Jurkat, Clone E6-1 (cell line): ENCODE measurements around the gene ZNF423.

Experiments
- DNase-seq: peaks from one replicate; pipeline ENCODE4 v3.0.0-alpha.2; 2011; ENCODE audit warnings: low read depth, low spot score
- H3K4me3 ChIP-seq: 2 replicates; pipeline ENCODE4 v1.5.1; 2011; ENCODE audit warnings: mild to moderate bottlenecking, low read length, control low read depth, moderate library complexity

Gene ZNF423

DNA sequence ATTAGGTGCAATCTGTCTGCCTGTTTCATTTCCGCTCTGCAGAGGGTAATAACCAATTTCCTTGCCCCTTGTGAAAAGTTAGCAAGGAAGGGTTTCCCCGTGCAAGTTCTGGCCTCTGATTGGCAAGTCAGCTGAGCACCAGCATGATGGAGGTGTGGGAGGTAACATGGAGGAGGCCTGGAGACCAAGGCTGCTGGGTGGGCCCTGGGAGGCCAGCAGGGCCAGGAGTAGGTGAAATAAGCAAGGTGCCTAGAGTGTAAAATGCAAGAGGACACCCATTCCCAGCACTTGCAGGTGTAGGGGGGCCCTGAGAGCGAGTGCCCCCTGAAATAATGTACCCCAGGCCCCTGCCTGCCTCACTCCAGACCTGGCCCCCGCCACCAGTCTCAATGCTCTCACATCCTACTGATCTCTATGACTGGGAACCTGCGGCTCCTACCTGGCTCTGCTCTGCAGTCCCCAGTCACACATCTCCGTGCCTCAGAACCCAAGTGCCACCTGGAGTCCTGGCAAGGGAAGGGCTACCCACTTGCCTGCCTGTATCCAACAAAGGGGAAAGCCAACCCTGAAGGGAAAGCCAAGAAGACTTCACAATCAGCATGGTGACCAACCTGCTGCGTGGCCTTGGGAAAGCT, 366.1 kb downstream of the ZNF423 start:
- H3K4me3 ChIP-seq = no peak overlapping the region
- no peak for DNase-seq

GRCh38 chr16:49488740-49489525, 367.0 kb downstream of the ZNF423 start:
- H3K4me3 ChIP-seq = no peak overlapping the region
- DNase-seq = no peak

GRCh38 chr16:49488336-49488735, 367.6 kb downstream of the ZNF423 start:
- no peak for DNase-seq

DNA sequence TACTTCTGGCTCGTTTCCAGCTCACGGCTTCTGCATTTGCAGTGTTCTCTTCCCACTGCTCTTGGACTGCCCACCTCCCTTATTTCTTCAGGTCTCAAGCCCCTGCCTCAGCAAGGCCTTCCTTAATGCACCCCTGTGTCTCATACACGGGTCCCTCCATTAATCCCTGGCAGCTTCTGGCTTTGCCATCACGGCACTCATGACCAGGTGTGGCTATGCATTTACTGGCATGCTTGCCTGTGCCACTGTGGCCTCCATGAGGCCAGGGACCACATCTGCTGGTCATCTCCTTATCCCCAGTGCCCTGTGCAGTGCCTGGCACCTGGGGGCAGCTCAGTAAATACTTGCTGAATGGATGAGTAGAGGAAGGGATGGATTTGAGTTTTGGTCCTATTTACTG, 368.2 kb downstream of the ZNF423 start:
- H3K4me3 ChIP-seq = no peak overlapping the region
- no peak for DNase-seq

More at GRCh38 chr16:49488336-49488735, 367.6 kb downstream of the ZNF423 start:
- no peak overlapping the region for H3K4me3 ChIP-seq

DNA sequence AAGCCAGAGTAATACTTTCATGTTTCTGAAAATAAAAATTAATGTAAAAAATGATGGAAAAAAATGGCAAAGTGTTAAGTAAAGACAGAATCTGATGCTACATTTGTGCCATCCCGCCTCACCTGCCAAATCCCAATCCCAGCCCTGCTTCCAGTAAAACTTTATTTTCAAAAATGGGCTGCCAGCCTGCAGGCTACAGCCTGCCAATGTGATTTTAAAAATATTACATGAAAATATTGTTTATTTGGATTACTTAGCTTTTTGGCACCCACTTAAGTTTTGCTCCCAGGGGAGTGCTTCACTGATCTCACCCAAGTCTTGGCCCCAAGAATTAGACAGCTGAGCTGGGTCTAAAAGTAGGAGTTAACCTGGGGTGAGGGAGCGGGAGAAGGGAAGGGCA, 369.5 kb downstream of the ZNF423 start:
- no peak overlapping the region for H3K4me3 ChIP-seq
- no peak for DNase-seq

GRCh38 chr16:49485663-49486062, 370.2 kb downstream of the ZNF423 start:
- no peak overlapping the region for H3K4me3 ChIP-seq
- no peak for DNase-seq

DNA sequence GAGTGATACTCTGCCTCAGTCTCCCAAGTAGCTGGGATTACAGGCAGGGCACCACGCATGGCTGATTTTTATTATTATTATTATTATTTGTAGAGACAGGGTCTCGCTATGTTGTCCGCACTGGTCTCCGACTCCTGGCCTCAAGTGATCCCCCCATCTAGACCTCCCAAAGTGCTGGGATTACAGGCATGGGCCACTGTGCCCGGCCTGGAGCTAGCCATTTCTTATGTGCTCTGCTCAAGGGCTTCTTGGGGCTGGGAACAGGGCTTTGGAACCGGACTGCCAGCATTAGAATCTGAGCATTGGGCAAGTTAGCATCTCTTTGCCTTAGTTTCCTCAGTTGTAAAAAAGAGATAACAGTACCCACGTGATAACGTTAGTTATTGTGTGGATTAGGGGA, 371.0 kb downstream of the ZNF423 start:
- H3K4me3 ChIP-seq = no peak overlapping the region
- no peak for DNase-seq

DNA sequence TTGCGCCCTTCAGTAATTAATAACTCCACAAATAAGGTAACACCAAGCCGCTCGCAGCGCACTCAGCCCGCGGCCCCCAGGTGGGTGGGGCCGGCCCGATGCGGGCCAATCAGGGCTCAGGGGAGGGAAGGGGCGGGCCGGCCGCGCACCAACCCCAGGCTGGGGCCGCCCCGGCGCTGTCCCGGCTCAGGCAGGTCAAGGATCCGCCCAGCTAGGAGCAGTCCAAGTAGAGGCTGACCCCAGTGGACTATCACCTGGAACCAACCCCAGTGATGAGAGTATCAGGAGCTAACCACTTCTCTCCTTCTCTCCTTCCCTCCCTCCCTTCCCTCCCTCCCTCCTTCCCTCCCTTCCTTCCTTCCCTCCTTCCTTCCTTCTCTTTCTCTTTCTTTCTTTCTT, 371.5 kb downstream of the ZNF423 start:
- no peak for DNase-seq
- H3K4me3 ChIP-seq = no peak overlapping the region

DNA sequence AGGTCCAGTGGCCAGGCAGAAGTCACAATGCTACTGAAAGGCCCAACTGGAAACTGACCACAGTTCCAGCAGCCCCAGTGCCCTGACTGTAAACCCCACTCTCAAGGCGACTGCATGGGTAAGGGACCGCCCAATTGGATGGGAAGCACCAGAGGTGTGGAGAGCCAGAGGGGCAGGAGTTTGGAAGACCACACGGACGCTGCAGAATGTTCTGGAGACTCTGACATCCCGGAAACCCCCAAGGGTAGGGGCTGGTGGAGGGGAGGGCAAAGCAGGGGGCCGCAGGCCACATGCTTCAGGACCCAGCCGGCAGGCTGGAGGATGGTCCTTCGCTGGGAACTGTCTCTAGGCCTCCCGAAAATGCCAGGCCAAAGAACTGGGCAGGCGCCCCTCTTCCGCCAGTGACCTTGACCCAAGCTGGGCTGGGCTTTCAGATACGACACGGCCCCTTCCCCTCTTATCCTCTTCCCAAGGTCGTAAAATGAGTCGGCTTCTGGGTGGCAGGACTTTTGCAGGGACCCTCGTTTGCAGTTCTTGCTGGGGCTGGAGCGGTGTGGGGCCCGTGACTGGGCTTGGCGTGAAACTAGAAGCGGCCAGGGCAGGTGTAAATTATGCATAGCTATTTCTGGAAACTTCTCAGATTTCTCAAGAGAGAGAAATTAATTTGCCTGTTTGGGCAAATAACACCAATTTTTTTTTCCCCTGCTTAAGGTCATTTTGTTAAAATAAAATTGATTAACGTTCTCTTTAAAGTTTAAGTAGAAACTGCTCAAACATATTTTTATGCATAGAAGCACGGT, 372.1 kb downstream of the ZNF423 start:
- DNase-seq = no peak
- no peak overlapping the region for H3K4me3 ChIP-seq

- H3K4me3 ChIP-seq = no peak overlapping the region
- no peak for DNase-seq
These were observed 372.7 kb downstream of the ZNF423 start for GRCh38 chr16:49483251-49483650.

DNA sequence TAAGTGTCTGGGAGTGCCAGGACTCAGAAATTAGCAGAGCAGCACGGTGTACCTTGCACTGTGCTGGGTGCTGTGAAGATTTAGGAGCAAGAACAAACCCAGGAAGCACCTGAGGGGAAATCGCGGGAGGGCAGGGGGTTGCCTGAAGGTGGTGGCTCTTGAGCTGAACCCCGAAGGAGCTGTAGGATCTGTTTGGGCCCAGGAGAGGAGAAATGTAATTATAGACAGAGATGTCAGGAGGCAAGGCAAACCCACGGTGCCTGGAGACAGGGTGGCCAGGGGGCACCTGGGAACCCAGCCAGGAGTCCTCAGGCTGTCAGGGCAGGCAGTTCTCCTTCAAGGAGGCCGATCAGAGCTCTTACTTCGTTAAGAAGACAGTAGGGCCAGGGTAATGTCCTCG, 373.2 kb downstream of the ZNF423 start:
- no peak overlapping the region for H3K4me3 ChIP-seq
- no peak for DNase-seq

DNA sequence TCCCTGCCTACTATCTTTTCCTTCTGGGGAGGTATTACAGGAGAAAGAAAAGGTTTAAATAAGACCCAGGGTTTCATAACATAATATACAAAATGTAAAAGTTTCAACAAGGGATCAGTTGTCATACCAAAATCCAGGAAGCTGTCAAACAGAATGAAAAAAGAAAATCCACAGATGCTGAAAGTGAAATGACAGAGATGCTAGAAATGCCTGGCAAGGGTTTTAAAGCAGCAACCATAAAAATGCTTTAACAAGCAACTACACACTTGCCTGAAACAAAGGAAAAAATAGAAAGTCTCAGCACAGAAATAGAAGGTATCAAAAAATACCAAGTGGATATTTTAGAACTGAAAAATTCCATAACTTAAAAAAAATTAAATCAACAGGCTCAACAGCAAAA, 377.3 kb downstream of the ZNF423 start:
- no peak overlapping the region for H3K4me3 ChIP-seq
- DNase-seq = no peak

- DNase-seq = no peak
- H3K4me3 ChIP-seq = no peak overlapping the region
These were observed 377.8 kb downstream of the ZNF423 start for GRCh38 chr16:49478107-49478506.

GRCh38 chr16:49477250-49477895, 378.5 kb downstream of the ZNF423 start:
- no peak for DNase-seq

GRCh38 chr16:49474741-49475140, 381.2 kb downstream of the ZNF423 start:
- DNase-seq = no peak
- no peak overlapping the region for H3K4me3 ChIP-seq

More at GRCh38 chr16:49477250-49477895, 378.5 kb downstream of the ZNF423 start:
- H3K4me3 ChIP-seq = no peak overlapping the region

GRCh38 chr16:49473773-49474172, 382.1 kb downstream of the ZNF423 start:
- no peak for DNase-seq
- H3K4me3 ChIP-seq = no peak overlapping the region

DNA sequence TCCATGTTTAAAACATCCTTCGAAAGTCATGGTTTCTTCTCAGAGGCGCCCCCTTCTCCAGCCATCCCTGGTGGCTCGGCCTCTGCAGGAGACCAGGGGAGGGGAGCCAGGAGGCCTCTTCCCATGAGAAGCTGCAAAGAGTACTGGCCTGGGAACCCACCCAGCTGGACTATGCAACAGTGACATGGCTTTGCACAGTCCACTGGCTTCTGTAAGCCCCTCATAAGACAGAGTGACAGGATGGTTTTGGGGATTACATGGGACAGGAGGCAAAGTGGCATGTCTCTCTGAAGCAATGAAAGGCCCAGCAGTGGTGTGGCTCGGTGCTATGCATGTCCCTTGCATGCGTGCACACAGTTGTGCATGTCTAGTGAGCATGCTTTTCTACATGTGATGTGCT, 382.8 kb downstream of the ZNF423 start:
- H3K4me3 ChIP-seq = no peak overlapping the region
- DNase-seq = no peak

DNA sequence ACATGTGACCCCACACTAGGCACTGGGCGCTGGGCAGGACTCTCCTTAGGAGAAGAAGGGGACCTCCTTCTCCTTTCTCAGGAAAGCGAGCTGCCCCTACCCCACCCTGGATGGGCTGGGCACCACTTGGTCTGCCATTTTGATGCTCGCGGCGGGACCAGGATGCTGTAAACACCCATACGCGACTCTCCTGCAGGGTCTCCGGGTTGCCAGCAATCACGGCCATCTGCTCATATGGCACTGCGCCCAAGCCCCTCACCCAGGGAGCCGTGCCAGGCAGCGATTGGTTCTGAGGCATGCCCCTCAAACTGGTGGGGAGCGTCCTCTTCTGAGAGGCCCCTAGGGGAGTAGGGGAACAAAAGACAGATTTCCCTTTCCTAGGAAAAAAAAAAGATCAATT, 383.3 kb downstream of the ZNF423 start:
- no peak for DNase-seq
- H3K4me3 ChIP-seq = no peak overlapping the region

DNA sequence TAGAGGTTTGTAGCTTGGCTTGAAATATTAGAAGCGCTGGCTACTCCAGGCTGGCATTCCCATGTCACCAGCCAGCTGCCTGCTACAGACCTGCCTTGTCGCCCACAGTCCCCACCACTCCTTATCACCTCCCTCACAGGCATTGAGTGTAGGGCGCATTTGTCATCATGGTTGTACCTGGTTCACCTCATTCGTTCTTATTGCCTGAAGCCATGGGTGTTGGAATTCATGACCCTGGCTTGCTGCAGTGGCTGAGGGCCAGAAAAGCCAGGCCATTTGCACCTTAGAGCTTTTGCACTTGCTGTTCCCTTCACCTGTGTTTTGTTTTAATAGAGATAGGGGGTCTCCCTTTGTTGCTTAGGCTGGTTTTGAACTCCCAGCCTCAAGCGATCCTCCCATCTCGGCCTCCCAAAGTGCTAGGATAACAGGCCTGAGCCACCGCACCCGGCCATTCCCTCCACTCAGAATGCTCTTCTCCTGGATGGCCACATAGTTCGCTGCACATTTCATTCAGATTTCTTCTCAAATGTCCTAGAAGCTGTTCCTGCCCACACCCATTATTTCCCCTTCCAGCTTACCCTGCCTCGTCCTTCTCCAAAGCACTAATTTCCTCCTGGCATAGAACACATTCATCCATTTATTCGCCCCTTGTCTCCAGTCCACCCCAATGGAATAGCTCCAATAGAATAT, 384.7 kb downstream of the ZNF423 start:
- DNase-seq = no peak
- no peak overlapping the region for H3K4me3 ChIP-seq
